ENCODE results near the gene KCNIP4. TPM values are rescaled to one million over a fixed set of nuclear protein-coding genes. Genes with fewer than 3 reads are reported as not detected.

The KCNIP4 gene
- total and polyA plus RNA-seq, 2 experiments from 2014 or later: 0.14 to 0.63 TPM

DNA sequence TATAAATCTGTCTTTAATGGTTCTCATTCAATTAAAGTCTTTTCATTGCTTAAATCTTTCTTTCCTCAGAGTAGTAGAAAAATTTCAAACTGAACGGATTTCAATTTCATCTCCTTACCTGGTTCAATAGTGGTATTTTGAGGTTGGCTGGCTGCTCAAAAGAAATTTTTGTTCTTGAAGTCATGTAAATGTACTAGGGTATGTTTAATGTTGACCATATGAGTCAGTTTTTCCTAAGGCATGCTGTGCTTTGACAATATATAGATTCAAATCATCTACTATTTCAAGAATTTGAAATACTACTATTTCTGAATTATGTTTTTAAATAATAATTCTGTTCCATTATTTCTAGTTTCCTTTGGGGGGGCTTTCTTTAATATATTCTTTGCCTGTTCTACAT, 1142.9 kb downstream of the KCNIP4 start:
- Mint-ChIP-seq H3K4me1 (peaks cover 12% of the 10 kb centered on the region; the same call in 2 of the 3 replicates), H3K27ac (no peak overlapping the region), H3K27me3 (ENCODE audit: insufficient read depth, low read depth, poor library complexity) (peaks cover 2% of the 10 kb centered on the region), H3K36me3 (ENCODE audit: low read depth) (no peaks in the 10 kb centered on the region), H3K4me3 (no peak overlapping the region), H3K9me3 (no peaks in the 10 kb centered on the region)
- ATAC-seq (no peak), DNase-seq (ENCODE audit: low spot score) (no peak)
- peaks cover 8% of the 10 kb centered on the region for H3K4me1 ChIP-seq (ENCODE audit: insufficient read depth)
- no peaks in the 10 kb centered on the region for H4K20me1 ChIP-seq (replicated peaks; ENCODE audit: insufficient read depth)
- H2AFZ ChIP-seq: no peak overlapping the region
- H3K36me3 ChIP-seq (ENCODE audit: insufficient read depth): no peaks in the 10 kb centered on the region
- no peaks in the 10 kb centered on the region for H3F3A ChIP-seq (replicated peaks; ENCODE audit: low read depth)
- H3K27me3 ChIP-seq (ENCODE audit: insufficient read depth): no peaks in the 10 kb centered on the region
- H3K9me2 ChIP-seq (ENCODE audit: insufficient read depth): no peaks in the 10 kb centered on the region
- no peak overlapping the region for H3K27ac ChIP-seq (ENCODE audit: low read depth)
- H3K79me2 ChIP-seq (replicated peaks; ENCODE audit: insufficient read depth): no peaks in the 10 kb centered on the region
- no peak overlapping the region for H3K4me3 ChIP-seq
- no peak for TF ChIP-seq NANOG (IDR thresholded peaks at IDR 0.05; ENCODE audit: borderline replicate concordance)
- TF ChIP-seq CREB1 (CRISPR knock-in tag; IDR thresholded peaks at IDR 0.05; ENCODE audit: low read depth): no peak
- TF ChIP-seq REST (IDR thresholded peaks at IDR 0.05; ENCODE audit: unreplicated experiment): no peak
- TF ChIP-seq EZH2 (IDR thresholded peaks at IDR 0.05; ENCODE audit: low read depth, unreplicated experiment): no peak
- TF ChIP-seq, protein P1, sequence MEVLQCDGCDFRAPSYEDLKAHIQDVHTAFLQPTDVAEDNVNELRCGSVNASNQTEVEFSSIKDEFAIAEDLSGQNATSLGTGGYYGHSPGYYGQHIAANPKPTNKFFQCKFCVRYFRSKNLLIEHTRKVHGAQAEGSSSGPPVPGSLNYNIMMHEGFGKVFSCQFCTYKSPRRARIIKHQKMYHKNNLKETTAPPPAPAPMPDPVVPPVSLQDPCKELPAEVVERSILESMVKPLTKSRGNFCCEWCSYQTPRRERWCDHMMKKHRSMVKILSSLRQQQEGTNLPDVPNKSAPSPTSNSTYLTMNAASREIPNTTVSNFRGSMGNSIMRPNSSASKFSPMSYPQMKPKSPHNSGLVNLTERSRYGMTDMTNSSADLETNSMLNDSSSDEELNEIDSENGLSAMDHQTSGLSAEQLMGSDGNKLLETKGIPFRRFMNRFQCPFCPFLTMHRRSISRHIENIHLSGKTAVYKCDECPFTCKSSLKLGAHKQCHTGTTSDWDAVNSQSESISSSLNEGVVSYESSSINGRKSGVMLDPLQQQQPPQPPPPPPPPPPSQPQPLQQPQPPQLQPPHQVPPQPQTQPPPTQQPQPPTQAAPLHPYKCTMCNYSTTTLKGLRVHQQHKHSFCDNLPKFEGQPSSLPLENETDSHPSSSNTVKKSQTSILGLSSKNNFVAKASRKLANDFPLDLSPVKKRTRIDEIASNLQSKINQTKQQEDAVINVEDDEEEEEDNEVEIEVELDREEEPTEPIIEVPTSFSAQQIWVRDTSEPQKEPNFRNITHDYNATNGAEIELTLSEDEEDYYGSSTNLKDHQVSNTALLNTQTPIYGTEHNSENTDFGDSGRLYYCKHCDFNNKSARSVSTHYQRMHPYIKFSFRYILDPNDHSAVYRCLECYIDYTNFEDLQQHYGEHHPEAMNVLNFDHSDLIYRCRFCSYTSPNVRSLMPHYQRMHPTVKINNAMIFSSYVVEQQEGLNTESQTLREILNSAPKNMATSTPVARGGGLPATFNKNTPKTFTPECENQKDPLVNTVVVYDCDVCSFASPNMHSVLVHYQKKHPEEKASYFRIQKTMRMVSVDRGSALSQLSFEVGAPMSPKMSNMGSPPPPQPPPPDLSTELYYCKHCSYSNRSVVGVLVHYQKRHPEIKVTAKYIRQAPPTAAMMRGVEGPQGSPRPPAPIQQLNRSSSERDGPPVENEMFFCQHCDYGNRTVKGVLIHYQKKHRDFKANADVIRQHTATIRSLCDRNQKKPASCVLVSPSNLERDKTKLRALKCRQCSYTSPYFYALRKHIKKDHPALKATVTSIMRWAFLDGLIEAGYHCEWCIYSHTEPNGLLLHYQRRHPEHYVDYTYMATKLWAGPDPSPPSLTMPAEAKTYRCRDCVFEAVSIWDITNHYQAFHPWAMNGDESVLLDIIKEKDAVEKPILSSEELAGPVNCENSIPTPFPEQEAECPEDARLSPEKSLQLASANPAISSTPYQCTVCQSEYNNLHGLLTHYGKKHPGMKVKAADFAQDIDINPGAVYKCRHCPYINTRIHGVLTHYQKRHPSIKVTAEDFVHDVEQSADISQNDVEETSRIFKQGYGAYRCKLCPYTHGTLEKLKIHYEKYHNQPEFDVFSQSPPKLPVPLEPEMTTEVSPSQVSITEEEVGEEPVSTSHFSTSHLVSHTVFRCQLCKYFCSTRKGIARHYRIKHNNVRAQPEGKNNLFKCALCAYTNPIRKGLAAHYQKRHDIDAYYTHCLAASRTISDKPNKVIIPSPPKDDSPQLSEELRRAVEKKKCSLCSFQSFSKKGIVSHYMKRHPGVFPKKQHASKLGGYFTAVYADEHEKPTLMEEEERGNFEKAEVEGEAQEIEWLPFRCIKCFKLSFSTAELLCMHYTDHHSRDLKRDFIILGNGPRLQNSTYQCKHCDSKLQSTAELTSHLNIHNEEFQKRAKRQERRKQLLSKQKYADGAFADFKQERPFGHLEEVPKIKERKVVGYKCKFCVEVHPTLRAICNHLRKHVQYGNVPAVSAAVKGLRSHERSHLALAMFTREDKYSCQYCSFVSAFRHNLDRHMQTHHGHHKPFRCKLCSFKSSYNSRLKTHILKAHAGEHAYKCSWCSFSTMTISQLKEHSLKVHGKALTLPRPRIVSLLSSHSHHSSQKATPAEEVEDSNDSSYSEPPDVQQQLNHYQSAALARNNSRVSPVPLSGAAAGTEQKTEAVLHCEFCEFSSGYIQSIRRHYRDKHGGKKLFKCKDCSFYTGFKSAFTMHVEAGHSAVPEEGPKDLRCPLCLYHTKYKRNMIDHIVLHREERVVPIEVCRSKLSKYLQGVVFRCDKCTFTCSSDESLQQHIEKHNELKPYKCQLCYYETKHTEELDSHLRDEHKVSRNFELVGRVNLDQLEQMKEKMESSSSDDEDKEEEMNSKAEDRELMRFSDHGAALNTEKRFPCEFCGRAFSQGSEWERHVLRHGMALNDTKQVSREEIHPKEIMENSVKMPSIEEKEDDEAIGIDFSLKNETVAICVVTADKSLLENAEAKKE (CRISPR knock-in tag; IDR thresholded peaks at IDR 0.05): no peak
- TF ChIP-seq ZNF114 (CRISPR knock-in tag; IDR thresholded peaks at IDR 0.05): no peak
- no peak for TF ChIP-seq POLR2AphosphoS5 (IDR thresholded peaks at IDR 0.05; ENCODE audit: low read depth)
- TF ChIP-seq CTCF (conservative IDR thresholded peaks at IDR 0.05; ENCODE audit: low read depth in 2 of 2): no peak
- no peak for TF ChIP-seq ETS1 (IDR thresholded peaks at IDR 0.05)
- no peak for TF ChIP-seq STAT1 (IDR thresholded peaks at IDR 0.05; ENCODE audit: unreplicated experiment)
- TF ChIP-seq JUNB (IDR thresholded peaks at IDR 0.05; ENCODE audit: unreplicated experiment): no peak
- TF ChIP-seq EZH2phosphoT487 (IDR thresholded peaks at IDR 0.05; ENCODE audit: unreplicated experiment): no peak
- no peak overlapping the region for H3K4me2 ChIP-seq
